ACC112 (cell line): Measurements from ENCODE around the gene MICALL2.

Experiments
- H2AFZ ChIP-seq: fragments of 200-600 bp; sonication (generic); one replicate; pipeline ENCODE4 v1.6.0; 2017; ENCODE audit warnings: antibody characterized with exemption, low read length; ENCODE audit not compliant: unreplicated experiment
- H3K27ac ChIP-seq: fragments of 200-600 bp; sonication (generic); 2 replicates; pipeline ENCODE4 v1.5.1; 2014; ENCODE audit warnings: low read depth, mild to moderate bottlenecking, antibody characterized with exemption, low read length, moderate library complexity
- H3K27me3 ChIP-seq: fragments of 200-600 bp; sonication (generic); 2 replicates; pipeline ENCODE4 v1.6.1; 2014; ENCODE audit warnings: mild to moderate bottlenecking, antibody characterized with exemption, low read length, moderate library complexity, mixed read lengths; ENCODE audit not compliant: insufficient read depth
- H3K36me3 ChIP-seq: fragments of 200-600 bp; sonication (generic); 2 replicates; pipeline ENCODE4 v1.6.1; 2016; ENCODE audit warnings: mild to moderate bottlenecking, antibody characterized with exemption, low read length, moderate library complexity, mixed read lengths; ENCODE audit not compliant: insufficient read depth
- H3K4me1 ChIP-seq: fragments of 200-600 bp; sonication (generic); one replicate; pipeline ENCODE4 v1.6.1; 2016; ENCODE audit warnings: low read length, mixed read lengths; ENCODE audit not compliant: insufficient read depth, unreplicated experiment, control insufficient read depth
- H3K4me3 ChIP-seq: fragments of 200-600 bp; sonication (generic); 2 replicates; pipeline ENCODE4 v1.5.1; 2014; ENCODE audit warnings: mild to moderate bottlenecking, low read depth, low read length
- H3K79me2 ChIP-seq: fragments of 200-600 bp; sonication (generic); one replicate; pipeline ENCODE4 v1.6.0; 2016; ENCODE audit warnings: low read length; ENCODE audit not compliant: control insufficient read depth, unreplicated experiment, insufficient read depth

The MICALL2 gene

DNA sequence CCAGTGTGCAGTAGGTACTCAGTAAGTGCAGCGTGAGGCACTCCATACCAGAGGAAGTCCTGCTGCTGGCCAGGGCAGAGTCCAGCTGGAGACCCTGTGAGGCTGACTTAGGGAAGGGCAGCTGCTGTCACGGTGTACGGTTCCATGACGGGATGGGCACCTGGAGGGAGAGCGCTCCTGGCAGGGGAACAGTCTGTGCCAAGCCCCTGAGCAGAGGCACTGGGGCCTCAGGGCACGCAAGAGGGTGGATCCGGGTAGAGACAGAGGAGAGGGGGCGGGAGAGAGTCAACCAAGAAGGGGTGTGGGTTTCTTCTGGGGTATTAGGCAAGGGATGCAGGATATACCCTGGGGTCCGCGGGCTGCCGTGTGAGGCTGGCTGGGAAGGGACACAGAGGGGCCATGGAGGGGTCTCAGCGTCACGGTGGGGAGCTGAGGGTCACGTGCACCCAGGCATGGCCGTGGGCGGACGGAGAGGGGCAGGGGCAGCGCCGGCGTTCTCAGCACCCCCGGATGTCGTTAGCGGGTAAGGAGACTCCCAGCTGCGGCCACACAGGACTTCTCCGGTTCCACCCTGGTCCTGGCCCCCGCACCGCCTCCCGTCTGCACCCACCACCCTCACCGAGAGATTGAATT, 70.5 kb downstream of the MICALL2 start:
- Histone ChIP-seq H3K4me3 (no peak overlapping the region), H2AFZ (no peak overlapping the region), H3K36me3 (no peaks in the 10 kb centered on the region), H3K4me1 (no peaks in the 10 kb centered on the region), H3K79me2 (no peaks in the 10 kb centered on the region), H3K27ac (no peak overlapping the region), H3K27me3 (peaks cover 92% of the 10 kb centered on the region)

DNA sequence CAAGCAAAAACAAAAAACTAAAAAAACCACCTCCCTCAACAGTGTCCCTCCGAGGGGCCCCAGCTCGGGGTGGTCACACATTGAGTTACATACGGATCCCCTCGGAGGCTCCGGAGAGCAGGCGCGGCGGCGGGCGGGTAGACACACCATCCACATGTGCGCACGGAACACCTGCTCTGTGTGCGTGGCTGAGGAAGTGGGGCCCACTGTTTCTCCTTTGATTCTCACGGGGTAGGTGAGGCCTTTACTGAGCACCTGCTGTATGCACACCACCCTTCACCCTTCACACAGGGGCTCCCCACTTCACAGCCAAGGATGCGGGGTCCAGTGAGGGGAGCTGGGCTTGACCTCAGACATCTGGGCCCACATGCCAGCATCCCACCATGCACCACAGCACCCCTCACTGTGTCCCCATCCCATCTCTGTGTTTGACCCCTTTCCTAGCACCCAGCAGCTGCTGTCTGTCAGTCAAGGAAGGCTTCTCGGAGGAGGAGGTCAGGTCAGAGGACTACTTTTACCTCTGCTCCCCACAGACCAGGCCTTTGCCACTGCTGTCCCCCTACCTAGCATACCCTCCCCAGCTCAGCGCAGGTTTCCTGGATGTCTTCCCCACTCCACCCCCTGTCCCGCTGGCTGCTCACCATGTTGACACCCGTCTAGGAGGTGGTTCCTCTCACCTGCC, 71.1 kb downstream of the MICALL2 start:
- Histone ChIP-seq H3K4me1 (no peaks in the 10 kb centered on the region), H3K36me3 (no peaks in the 10 kb centered on the region), H3K79me2 (no peaks in the 10 kb centered on the region), H3K27ac (no peak overlapping the region), H2AFZ (no peak overlapping the region), H3K27me3 (peaks cover 92% of the 10 kb centered on the region), H3K4me3 (no peak overlapping the region)

DNA sequence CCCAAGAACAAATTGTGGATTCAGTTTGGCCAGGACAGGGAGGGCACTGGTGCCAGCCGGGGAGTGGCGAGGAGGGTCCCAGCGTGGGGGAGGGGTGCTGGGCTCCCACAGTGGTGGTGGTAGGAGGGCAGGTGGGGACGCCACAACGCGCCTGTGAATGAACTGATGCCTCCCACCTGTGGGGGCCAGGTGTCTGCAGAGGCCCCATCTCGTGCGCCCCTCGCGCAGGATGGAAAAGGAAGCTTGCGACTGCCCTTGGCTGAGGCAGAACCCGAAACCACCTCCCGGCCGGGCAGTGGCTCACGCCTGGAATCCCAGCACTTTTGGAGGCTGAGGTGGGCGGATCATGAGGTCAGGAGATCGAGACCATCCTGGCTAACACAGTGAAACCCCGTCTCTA, 72.0 kb downstream of the MICALL2 start:
- Histone ChIP-seq H3K27ac (no peak overlapping the region), H3K79me2 (no peaks in the 10 kb centered on the region), H3K4me1 (no peaks in the 10 kb centered on the region), H3K27me3 (peaks cover 92% of the 10 kb centered on the region), H2AFZ (no peak overlapping the region), H3K36me3 (no peaks in the 10 kb centered on the region), H3K4me3 (no peak overlapping the region)

- Histone ChIP-seq H3K27me3 (peaks cover 87% of the 10 kb centered on the region), H3K27ac (no peak overlapping the region), H2AFZ (no peak overlapping the region), H3K79me2 (no peaks in the 10 kb centered on the region), H3K36me3 (no peaks in the 10 kb centered on the region), H3K4me1 (no peaks in the 10 kb centered on the region), H3K4me3 (no peak overlapping the region)
Measured at GRCh38 chr7:1386623-1387220, 72.5 kb downstream of the MICALL2 start.

DNA sequence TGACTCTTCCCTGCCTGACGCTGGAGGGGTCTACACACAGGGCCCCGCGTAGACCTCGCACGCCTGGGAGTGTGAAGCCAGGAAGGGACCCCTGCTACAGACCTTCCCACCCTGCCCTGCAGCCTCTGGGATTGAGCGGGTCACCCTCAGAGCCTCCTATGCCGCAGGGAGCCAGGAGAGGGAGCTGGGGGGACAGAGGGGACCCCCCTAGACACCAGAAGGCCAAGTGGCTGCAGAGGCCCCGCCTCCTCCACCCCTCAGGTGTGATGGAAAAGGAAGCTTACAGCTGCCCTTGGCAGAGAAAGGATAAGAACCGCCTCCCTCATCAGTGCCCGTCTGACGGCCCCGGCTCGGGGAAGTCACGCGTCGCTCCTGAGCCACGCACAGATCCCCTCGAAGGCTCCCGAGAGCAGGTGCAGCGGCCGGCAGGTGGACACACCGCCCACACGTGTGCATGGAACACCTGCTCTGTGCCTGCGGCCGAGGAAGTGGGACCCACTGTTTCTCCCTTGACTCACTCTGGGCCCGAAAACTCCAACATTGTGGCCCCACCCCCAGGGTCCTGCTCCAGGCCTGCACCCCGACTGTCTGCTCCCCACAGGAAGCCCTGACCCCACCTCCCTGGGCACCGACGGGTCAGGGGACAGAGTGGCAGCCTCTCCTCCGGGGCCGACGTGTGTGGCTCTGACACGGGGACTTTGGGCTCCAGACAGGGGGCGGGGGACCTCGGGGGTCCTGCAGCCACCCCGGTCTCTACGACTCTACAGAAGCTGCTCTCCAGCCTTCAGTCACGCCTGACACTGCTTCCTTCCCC, 73.3 kb downstream of the MICALL2 start:
- H3K27ac ChIP-seq, result no peak overlapping the region
- no peaks in the 10 kb centered on the region for H3K36me3 ChIP-seq
- no peak overlapping the region for H3K4me3 ChIP-seq
- H3K79me2 ChIP-seq, result no peaks in the 10 kb centered on the region
- no peak overlapping the region for H2AFZ ChIP-seq
- no peaks in the 10 kb centered on the region for H3K4me1 ChIP-seq
- peaks cover 82% of the 10 kb centered on the region for H3K27me3 ChIP-seq

DNA sequence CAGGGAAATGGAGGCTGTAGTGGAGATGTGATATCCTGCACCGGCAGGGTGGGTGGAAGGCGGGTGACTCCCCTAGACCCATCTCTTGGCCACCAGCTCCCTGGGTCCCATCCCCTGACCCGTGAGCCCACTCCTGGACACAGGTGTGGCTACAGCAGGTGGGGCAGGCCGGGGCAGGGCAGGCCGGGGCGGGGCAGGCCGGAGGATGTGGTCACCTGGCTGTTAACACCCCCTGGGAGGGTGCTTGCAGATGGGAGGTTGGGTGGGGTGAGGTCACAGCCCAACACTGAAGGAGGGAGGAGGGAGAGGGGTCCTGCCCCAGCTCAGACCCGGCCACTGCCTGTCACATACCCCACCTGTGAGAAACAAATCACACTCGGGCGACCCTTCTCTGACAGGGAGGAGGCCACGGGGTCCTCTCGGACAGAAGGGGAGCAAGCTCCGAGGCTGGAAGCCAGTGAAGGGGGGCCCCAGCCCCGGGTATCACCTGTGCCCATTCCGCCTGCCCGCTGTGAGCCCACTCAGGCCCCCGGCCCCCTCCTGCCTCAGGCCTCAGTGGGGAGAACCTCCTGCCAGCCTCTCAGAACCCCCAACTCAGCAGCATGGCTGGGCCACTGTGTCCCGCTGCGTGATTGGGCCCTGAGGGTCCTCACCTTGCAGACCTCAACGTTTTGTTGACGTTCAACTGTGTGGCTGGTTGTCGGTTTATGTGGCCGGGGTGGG, 74.0 kb downstream of the MICALL2 start:
- no peaks in the 10 kb centered on the region for H3K79me2 ChIP-seq
- no peaks in the 10 kb centered on the region for H3K36me3 ChIP-seq
- H3K4me1 ChIP-seq, result no peaks in the 10 kb centered on the region
- no peak overlapping the region for H3K4me3 ChIP-seq
- H2AFZ ChIP-seq, result no peak overlapping the region
- H3K27me3 ChIP-seq, result peaks cover 81% of the 10 kb centered on the region
- no peak overlapping the region for H3K27ac ChIP-seq
